Measurements from ENCODE around the gene POGLUT3.

Gene POGLUT3

DNA sequence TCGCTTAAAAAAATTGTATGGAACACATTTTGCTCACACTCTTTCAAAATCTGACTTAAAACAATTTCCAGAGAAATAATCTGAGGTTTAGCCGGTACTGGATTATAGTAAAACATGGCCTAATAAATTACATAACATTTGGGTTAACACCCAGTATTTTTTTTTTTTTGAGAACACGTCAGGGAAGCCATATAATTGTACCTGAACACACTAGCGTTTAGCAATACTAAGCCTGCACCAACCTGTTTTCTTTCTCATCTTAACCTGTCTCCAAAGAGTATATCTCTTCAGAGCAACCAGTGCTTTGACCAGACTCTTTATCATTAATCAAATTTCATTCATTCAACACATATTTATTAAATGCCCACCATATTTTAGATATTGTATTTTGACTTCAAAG, 2.0 kb upstream of the POGLUT3 start:
- no peak for DNase-seq

DNA sequence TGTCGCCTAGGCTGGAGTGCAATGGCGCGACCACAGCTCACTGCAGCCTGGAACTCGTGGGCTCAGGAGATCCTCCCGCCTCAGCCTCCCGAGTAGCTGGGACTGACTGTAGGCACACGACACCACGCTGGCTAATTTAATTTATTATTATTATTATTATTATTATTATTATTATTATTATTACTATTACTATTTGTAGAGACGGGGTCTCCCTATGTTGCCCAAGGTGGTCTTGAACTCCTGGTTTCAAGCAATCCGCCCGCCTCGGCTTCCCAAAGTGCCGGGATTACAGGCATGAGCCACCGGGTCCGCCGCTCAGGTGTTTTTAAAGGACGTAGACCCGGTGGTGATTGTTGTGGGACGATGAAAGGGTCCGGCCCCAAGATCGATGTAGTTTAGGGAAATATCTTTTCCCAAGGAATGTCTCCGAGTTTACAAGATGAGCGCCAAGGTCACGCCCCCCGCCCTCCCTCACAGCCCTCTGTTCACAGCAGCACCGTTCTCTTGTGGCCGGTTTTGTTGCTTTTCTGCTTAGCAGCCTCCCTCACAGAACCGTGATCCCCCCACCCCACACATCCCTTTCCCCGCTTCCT, 728 bp upstream of the POGLUT3 start:
- no peak for DNase-seq

DNA sequence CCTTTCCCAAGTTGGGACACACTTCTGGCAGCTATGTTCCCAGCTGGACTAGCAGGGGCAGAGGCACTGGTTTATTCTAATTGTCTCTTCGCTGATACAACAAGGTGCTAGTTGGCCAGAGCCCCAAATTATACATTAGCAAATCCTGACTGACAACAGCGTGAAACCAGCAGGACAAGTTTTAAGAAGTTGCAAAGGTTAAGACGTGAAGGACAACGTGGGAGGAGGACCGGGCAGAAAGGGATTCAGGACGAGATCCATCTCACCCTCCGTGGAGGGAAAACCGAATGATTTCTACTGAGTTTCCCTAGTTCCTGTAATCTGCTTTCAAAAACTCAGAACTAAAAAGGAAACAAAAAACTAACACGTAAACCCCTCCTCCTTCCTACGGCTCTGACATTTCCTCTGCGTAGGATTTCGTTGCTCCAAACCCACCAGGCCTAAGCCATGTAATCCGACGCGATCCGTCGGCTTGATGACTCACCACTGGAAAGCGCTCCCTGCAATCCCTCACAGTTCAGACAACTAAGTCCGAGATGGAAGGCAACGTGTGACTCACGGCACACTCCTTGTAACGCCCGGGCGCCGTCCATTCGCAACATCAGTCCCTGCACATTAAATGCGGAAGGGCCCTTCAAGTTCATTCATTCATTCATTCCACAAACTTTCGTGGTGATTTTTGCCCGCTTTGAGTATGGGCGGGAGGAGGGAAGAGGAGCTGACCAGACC, 703 bp downstream of the POGLUT3 start:
- DNase-seq: peak; percentile 71 to 74

DNA sequence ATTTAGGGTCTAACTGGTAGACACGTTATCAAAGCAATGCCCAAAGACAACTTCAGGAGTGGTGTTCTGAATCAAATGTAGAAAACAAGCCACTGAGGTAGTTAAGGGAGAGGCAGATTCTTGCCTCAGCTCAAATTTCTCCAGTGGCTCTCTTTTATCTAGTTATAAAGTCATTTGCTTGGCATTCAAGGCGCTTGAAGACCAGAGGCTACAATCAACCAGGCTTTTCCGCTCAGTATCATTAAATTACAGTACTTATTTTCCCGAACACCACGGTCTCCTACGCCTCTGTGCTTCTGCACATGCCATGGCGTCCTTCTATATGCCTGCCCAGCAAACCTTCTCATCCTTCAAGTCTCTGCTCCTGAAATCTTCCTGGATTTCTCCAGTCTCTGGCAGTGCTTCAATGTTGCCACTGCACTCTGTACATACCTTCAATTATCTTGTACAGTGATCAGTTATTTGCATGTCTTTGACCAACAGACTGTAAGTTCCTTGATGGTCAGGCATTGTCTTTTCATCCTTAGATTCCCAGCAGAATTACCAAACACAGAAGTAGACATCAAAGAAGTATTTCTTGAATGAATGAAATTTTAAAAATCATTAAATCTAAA, 1.4 kb downstream of the POGLUT3 start:
- no peak for DNase-seq

DNA sequence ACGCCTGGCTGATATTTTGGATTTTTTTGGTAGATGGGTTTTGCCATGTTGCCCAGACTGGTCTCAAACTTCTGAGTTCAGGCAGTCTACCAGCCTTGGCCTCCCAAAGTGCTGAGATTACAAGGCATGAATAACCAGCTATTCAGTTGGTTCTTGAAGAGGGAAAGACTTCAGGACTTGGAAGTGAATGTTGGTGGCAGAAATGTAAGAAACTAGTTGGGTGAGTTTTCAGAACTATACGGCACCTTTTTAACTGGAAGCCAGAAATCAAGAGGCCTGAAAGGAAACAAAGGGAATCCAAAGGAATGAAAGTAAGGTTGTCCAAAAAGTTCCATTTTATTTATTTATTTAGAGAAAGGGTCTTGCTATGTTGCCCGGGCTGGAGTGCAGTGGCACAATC, 2.9 kb downstream of the POGLUT3 start:
- DNase-seq: no peak

DNA sequence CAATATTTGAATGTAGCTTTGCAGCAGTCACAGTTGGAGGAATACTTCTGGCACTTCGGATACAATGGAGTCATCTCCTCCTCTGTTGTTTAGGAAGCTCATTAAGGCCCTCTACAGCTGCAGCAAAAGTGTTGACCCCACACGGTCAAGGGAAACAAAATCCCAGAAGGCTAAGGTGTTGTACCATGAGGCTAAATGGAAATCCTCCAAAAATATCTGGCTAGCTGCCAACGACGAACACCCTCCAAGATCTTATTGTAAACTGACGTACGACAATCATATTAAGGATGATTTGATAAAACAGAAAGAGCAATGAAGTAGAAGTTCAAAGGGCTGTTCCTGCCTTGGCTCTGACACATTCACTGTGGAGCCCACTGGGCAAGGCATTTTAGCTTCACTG, 4.0 kb downstream of the POGLUT3 start:
- no peak for DNase-seq

DNA sequence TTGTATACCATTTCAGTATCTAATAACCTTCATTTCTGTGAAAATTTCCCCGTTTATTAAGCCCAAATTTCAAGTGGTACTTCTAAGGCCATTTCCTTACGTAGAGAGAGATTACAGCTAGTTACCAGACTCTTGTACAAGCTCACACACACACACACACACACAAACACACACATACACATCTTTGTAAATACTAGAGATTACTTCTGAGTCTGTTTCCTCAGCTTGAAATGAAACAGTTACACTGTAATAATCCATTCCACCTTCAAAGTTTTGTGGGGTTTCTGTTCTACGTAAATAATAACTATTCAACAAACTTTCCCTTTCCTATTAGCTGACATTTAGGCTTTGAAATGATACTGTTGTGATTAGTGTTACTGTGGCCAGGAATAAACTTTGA, 6.2 kb downstream of the POGLUT3 start:
- DNase-seq: no peak

DNA sequence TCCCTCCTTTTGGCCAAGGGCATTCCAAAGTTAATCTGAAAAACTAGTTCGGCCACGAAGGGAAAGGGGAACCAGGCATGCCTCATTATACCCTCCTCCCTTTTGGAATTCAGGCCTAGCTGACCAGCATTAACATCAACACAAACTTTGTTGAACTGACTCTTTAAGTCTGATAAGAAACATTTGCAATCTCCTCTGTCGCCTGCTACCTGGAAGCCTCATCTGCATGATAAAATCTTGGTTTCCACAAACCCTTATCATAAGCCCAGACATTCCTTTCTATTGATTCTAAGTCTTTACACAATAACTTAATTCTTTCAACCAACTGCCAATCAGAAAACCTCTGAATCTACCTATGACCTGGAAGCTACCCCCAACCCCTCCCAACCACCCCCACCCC, 11.4 kb downstream of the POGLUT3 start:
- no peak for DNase-seq

DNA sequence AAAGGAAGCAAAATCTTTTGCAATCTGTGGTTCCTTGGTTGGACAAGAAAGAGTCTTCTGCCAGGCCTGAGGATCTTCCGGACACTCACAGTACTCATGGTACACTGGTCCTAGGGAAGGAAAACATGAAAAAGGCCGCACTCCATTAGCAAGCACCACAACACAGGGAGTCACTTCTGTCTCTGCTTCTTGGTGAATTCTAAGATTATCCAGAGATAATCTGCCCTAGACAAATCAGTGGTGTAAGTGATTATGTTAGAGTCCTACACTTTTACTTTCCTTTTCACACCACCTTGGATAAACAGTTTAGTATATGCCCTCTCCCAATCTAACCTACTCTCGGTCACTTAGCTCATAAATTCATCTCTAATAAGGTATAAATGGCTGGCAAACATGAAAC, 11.9 kb downstream of the POGLUT3 start:
- no peak for DNase-seq

DNA sequence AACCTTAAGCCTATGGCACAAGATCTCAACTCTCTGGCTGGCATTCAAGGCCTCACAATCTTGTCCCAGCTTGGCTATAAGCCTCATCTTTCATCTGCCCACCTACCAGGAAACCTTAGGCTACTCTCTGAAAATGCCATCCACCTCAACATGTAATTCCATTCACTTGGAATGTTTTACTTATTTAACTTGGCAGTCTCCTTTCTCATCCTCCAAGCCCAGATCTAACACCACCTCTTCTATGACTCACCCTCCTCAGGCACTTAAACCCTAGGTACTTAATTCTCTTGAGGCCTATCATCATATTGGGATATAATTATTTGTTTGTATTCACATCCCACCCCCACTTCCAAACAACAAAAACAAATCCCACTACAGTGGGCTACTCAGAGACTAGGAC, 15.0 kb downstream of the POGLUT3 start:
- DNase-seq: no peak

DNA sequence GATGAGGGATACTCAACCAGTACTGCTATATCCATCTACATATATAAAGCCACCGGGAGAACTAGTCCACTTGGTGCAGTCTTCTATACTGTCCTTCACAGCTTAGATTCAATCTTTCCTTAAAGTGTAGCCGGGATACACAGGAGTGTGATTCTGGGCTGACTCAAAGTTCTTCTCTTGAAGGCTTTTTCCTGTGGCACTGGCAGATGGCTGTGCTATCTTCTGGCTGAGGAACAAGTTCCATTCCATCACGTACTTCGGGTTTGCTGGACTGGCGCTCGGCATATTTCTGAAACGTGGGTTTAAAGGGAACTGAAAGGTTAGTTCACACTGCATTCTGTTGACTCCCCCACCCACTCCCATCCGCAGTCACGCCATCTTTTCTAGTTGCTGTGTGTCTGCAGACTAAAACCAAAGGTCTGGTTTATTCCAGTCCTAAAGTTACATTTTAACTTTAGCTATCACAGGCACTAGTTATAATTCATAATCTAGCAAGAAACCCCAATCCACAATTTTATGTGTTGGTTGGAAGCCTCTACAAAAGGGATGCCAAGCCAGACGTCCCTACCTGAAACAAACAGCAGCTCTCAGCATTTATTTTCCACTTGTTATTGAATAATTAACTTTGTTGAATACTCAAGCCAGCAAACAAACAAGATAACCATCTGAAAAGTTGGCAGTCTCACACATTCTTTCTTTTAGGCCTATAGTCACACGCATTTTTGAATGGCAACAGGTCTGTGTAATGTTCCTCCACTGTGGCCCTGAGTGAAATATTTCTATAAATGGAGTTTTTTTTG, 23.3 kb downstream of the POGLUT3 start:
- no peak for DNase-seq

DNA sequence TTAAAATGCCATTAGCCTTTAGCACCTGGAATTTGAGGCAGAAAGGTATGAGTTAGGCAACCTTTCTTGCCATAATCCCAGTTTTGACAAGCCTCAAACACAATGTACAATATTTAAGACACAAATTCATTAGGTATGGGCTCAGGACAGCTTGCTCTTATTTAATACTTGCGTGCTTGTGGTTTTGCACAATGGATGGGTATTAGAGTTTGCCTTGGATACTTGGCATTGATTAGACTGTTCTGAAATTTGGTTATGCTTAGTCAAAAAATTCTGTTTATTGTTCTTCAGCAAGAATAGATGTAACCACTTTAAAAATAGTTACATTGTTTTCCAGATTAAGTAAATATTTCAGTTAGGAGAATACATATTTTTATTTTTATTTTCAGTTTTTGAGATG, 25.5 kb downstream of the POGLUT3 start:
- DNase-seq: no peak

DNA sequence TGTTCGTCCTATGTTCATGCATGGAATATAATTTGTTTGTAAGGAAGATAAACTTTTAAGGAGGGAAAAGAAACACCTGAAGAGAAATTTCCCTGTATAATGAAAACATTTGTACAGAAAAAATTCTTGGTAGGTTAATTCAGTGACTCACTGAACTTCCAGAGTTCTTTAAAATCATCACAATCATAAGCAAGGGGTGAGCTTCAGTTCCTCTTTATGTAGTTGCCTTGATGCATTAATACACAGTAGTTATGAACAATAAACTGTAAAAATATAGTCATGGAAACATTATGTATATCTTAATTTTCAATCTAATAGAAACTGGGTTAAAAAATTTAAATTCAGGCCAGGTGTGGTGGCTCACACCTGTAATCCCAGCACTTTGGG, 29.7 kb downstream of the POGLUT3 start:
- no peak for DNase-seq

DNA sequence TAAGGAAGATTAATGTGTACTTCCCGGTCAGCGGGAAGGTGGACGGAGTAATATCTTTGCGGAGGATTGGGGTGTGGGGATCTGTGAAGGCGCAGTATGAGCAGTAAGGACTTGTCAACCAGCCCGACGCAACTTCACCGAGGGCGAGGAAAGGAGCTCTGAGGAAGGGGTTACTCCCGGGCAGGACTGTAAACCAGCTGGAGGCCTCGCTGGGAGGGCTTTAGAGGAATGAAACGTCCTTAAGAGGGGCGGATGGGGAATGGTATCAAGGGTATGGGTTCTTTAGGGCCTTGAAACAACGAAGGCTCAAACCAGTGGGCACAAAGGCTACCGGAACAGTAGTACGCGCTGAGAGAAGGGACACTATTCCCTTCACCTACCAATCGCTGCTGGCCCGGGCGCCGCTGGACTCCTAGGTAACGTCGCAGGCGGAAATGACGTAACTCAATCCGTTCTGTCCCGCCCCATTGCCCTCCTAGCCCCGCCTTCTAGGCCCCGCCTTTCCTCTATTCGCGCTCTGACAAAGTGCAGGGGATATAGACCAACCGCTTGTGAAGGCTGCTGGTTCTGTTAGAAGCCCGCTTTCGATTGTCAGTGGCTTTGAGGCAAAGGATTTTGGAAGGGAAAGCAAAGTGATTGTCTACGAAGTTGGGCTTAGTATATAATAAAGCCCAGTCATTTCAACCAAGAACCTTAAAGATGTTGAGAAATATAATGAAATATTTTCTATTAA, 30.9 kb downstream of the POGLUT3 start, which contains the start of gene C11orf65:
Gene C11orf65 (minus strand): TSS at position 439 of the 733 bp plus-strand sequence. CDS start 5,970 bp downstream, outside the sequence.
- peak; percentile 95 for DNase-seq

DNA sequence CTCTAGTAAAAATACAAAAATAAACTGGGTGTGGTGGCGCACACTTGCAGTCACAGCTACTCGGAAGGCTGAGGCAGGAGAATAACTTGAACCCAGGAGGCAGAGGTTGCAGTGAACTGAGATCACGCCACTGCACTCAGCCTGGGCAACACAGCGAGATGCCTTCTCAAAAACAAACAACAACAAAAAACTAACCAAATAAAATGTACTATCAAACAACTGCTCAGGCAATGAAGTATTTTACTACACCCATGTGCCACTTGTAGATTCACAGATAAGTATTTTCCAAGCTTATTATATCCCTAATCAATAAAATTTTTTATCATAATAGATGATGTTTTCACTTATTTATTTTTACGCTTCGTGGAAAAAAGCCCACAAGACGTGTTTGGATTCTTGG, 31.8 kb downstream of the POGLUT3 start:
- DNase-seq: no peak

DNA sequence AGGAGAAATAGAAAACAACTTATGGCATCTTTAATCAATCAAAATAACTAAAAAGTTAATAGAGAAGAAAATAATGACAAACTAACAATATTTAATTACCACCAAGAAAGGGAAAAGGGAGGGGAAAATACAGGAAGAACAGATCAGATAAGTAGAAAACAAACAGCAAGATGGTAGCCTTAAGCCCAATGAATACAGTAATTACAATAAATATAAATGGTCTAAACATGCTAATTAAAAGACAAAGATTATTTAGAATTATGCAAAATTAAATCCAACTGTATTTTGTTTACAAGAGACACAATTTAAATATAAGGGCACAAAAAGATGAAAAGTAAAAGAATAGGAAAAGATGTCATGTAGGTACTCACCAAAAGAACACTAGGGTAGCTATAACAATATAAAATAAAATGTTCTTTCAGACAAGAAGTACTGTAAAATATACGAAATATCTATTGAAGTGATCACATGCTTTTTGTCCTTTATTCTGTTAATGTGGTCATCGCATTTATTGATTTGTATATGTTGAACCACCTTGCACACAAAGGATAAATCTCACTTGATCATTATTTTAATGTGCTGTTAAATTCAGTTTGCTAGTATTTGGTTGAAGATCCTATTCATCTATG, 44.9 kb downstream of the POGLUT3 start:
- DNase-seq: no peak
